Naive B cell (primary cell): Measurements from ENCODE around the gene RABIF. TPM values are rescaled to one million over a fixed set of nuclear protein-coding genes. Genes with fewer than 3 reads are reported as not detected.
"Not testable (repeated sequence)": the region's sequence is repeated elsewhere in the genome, so short reads cannot be mapped to it uniquely, and the experiment has no call there.

Experiments used
- ATAC-seq, 2 donors: fragments of 150-1000 bp; cut with Tn5 transposase; 2 replicates each; pipeline ENCODE4 v1.10.0; 2021; ENCODE audit warnings: low read depth in 2 of 2, mild to moderate bottlenecking in 2 of 2, moderate library complexity in 2 of 2
- DNase-seq: peaks from one replicate; pipeline ENCODE4 v3.0.0; 2022
- H3K27ac Mint-ChIP-seq, 6 donors: one replicate each; pipeline ENCODE4 v1.8.0; 2020 to 2022; ENCODE audit warnings: mild to moderate bottlenecking in 6 of 6, mixed read lengths in 6 of 6, moderate library complexity in 5 of 6, inconsistent platforms in 2 of 6
- H3K27me3 Mint-ChIP-seq, 3 donors: one replicate each; pipeline ENCODE4 v1.8.0; 2021 to 2022; ENCODE audit warnings: mixed read lengths in 3 of 3, mild to moderate bottlenecking in 1 of 3
- H3K36me3 Mint-ChIP-seq, 2 donors: one replicate each; pipeline ENCODE4 v1.8.0; 2020 to 2022; ENCODE audit warnings: mixed read lengths in 2 of 2, inconsistent platforms in 1 of 2, mild to moderate bottlenecking in 1 of 2
- H3K4me1 Mint-ChIP-seq, 3 donors: one replicate each; pipeline ENCODE4 v1.8.0; 2020 to 2022; ENCODE audit warnings: mixed read lengths in 3 of 3, inconsistent platforms in 1 of 3, mild to moderate bottlenecking in 1 of 3, moderate library complexity in 1 of 3
- H3K4me3 Mint-ChIP-seq, 8 donors: one replicate each; pipeline ENCODE4 v1.8.0; 2020 to 2022; ENCODE audit warnings: mild to moderate bottlenecking in 8 of 8, mixed read lengths in 8 of 8, moderate library complexity in 8 of 8, inconsistent platforms in 2 of 8
- H3K9me3 Mint-ChIP-seq, 7 donors: one replicate each; pipeline ENCODE4 v1.8.0; 2020 to 2022; ENCODE audit warnings: mixed read lengths in 7 of 7, mild to moderate bottlenecking in 5 of 7, inconsistent platforms in 2 of 7, moderate library complexity in 1 of 7
- polyA plus RNA-seq, 6 donors: library from polyadenylated mRNA; unstranded; fragments of 300-500 nt; fragmentation: Illumina TruSeq; gene quantifications; one replicate each; pipeline ENCODE4 v1.2.3, GENCODE V29; 2021; ENCODE audit warnings: low read depth in 6 of 6

The RABIF gene
- polyA plus RNA-seq, 6 donors from 2014 or later, result 13.9 to 25.0 (median 19.1) TPM

DNA sequence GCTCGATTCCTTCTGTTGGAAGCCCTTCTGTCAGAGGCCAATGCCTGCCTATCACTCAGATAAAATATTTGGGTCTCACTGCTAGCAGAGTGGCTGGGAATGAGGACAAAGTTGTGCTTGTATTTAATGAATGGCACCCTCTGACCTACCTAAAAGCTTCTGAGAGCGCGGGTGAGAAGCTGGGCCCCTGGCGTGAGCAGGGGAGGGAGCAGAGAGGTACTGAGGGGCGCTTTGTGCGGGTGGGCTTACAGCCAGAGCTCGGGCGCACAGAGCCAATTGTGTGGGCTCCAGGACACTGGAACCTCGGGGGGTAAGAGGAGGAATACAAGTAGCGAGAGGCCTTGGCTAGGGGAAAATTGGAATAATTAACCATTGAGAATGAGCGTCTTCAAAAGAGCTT lies 45.9 kb downstream of the RABIF start:
- ATAC-seq, result no peak
- Mint-ChIP-seq H3K4me3 (peak overlapping the region in 1 of 8 donors; percentile 63), H3K36me3 (no peaks in the 10 kb centered on the region), H3K4me1 (peaks cover under 1 to 5% (median 3%) of the 10 kb centered on the region in 3 donors), H3K27ac (peak overlapping the region in 2 of 6 donors; percentile 15 to 73), H3K9me3 (no peaks in the 10 kb centered on the region), H3K27me3 (peaks cover 0 to 13% (median 2%) of the 10 kb centered on the region in 3 donors)
- DNase-seq, result no peak

DNA sequence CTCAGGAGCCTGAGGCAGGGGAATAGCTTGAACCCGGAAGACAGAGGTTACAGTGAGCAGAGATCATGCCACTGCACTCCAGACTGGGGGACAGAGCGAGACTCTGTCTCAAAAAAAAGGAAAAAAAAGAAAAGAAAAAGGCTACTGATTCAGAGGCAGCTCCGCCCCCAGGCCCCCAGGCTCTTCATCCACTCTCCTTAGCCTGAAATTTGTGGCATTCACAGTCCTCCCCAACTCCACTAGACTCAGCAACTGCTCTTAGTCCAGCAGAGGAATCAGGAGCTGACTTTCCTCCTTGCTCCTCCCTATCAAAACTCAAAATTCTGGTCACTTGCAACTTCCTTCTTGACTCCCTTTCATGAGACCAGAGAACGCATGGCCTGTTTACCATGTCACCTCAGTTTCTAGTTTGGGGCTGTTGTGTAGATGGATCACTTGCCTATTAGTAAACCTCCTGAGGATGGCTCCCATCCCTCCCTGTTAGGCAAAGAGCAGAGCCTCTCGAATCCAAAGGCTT lies 51.1 kb downstream of the RABIF start:
- peaks cover 14 to 32% (median 23%) of the 10 kb centered on the region in 3 donors for H3K4me1 Mint-ChIP-seq
- no peak overlapping the region for H3K4me3 Mint-ChIP-seq
- no peak for DNase-seq
- peak overlapping the region in 1 of 6 donors; percentile 12 for H3K27ac Mint-ChIP-seq
- no peaks in the 10 kb centered on the region for H3K9me3 Mint-ChIP-seq
- H3K27me3 Mint-ChIP-seq, result peaks cover 14 to 16% (median 16%) of the 10 kb centered on the region in 3 donors
- no peaks in the 10 kb centered on the region for H3K36me3 Mint-ChIP-seq
- no peak for ATAC-seq

GRCh38 chr1:202836623-202837403 lies 52.1 kb downstream of the RABIF start:
- ATAC-seq (no peak), DNase-seq (no peak)
- H3K27me3 Mint-ChIP-seq, result peaks cover 14 to 16% (median 16%) of the 10 kb centered on the region in 3 donors
- H3K4me3 Mint-ChIP-seq, result no peak overlapping the region
- no peaks in the 10 kb centered on the region for H3K36me3 Mint-ChIP-seq
- peaks cover 14 to 32% (median 23%) of the 10 kb centered on the region in 3 donors for H3K4me1 Mint-ChIP-seq
- peak overlapping the region in 1 of 6 donors; percentile 59 for H3K27ac Mint-ChIP-seq
- no peaks in the 10 kb centered on the region for H3K9me3 Mint-ChIP-seq

DNA sequence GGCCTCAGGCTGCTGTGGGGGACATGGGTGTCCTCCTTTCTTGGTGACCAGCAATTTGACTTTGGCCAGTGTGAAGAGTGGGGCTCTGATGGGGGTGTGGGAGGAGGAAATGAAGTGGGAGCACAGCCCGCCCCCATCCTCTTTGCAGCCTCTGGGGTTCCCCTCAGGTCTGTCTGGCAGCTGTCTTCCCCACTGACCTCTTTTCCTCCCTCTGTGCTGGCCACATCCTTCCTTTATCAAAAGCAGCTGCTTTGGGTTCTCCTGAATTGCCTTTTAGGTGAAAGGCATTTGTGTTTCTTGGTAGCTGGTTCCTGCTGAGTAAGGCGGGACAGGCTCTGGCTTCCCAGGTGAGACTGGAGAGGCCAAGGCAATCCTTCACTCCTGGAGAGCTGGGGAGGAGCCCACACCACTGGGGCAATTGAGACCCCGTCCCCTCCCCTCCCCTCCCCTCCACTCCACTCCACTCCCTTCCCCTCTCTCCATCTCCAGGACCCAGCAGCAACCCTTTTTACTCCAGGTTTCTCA lies 53.3 kb downstream of the RABIF start:
- DNase-seq (no peak), ATAC-seq (peak in 1 of 2 donors; percentile 35)
- no peak overlapping the region for H3K4me3 Mint-ChIP-seq
- H3K27ac Mint-ChIP-seq, result peak overlapping the region in 1 of 6 donors; percentile 44
- peaks cover 0 to 2% (median 0%) of the 10 kb centered on the region in 7 donors for H3K9me3 Mint-ChIP-seq
- H3K27me3 Mint-ChIP-seq, result peaks cover 8 to 16% (median 14%) of the 10 kb centered on the region in 3 donors
- no peaks in the 10 kb centered on the region for H3K36me3 Mint-ChIP-seq
- H3K4me1 Mint-ChIP-seq, result peaks cover 14 to 32% (median 23%) of the 10 kb centered on the region in 3 donors

DNA sequence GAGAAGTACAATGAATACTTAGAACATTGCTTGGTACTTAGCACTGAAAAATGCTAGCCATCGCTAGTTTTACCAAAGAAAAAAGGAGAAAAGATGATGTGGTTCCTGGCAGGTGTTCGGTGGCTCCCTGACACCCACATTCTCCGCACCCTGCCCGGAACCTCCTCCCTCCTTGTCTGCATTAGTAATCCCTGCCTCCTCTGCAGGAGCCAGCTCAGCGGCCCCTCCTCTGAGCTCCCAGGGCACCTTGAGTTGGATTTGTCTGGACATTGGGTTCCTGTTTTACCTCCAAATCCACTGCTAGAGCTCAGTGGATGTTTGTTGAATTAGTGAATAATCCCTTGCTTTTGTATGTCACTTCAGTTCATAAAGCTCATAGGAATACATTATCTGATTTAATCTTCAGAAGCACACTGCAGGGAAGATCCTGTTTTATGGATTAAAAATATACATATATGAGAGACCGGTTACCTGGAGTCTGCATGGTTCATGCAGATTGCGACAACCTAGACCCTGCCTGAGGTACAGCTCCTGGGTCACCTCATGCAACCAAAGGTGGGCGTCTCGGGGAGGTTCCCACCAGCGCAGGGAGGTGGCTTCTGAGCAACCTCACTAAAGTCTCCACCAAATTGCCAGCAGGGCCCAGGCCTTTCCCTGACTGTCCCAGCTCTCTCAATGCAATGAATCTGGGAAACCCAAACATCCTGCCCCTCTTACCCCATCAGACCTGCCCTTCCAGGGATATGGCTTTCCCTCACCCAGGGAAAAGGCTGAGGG lies 54.0 kb downstream of the RABIF start:
- H3K36me3 Mint-ChIP-seq, result no peaks in the 10 kb centered on the region
- peak overlapping the region in 1 of 8 donors; percentile 20 for H3K4me3 Mint-ChIP-seq
- H3K9me3 Mint-ChIP-seq, result peaks cover 0 to 2% (median 0%) of the 10 kb centered on the region in 7 donors
- H3K4me1 Mint-ChIP-seq, result peaks cover 14 to 27% (median 23%) of the 10 kb centered on the region in 3 donors
- no peak overlapping the region for H3K27ac Mint-ChIP-seq
- ATAC-seq, result no peak
- DNase-seq, result no peak
- peaks cover 8 to 16% (median 14%) of the 10 kb centered on the region in 3 donors for H3K27me3 Mint-ChIP-seq

DNA sequence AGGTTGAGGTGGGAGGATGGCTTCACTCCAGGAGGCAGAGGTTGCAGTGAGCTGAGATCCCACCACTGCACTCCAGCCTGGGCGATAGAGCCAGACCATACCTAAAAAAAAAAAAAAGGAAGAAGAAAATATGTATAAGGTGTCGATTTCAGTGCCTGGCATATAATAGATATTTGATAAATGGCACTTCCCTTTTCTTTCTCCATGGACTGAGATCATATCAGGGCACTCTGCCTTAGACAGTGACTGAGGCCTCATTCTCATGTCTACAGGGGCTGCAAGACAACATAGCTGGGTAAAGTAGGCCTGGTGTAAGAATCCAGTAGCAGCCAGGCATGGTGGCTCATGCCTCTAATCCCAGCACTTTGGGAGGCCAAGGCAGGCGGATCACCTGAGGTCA lies 57.0 kb downstream of the RABIF start:
- H3K36me3 Mint-ChIP-seq, result no peaks in the 10 kb centered on the region
- peaks cover 10 to 22% (median 15%) of the 10 kb centered on the region in 3 donors for H3K4me1 Mint-ChIP-seq
- peaks cover 0 to 17% (median 3%) of the 10 kb centered on the region in 3 donors for H3K27me3 Mint-ChIP-seq
- ATAC-seq (no peak), DNase-seq (no peak)
- H3K27ac Mint-ChIP-seq, result peak overlapping the region in 1 of 6 donors; percentile 37
- H3K9me3 Mint-ChIP-seq, result peaks cover 0 to 2% (median 0%) of the 10 kb centered on the region in 7 donors
- H3K4me3 Mint-ChIP-seq, result no peak overlapping the region

DNA sequence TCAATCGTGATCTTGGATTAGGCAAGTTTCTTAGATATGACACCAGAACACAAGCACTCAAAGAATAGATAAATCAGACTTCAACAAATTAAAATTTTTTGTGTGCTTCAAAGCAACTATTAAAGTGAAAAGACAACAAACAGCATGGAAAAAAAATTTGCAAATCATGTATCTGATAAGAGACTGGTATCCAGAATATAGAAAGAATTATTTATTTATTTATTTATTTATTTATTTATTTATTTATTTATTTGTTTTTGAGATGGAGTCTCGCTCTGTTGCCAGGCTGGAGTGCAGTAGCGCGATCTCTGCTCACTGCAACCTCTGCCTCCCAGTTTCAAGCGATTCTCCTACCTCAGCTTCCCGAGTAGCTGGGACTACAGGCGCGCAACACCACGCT lies 59.7 kb downstream of the RABIF start:
- not testable (repeated sequence) for DNase-seq, ATAC-seq, H3K9me3 Mint-ChIP-seq, H3K4me1 Mint-ChIP-seq, H3K4me3 Mint-ChIP-seq, H3K36me3 Mint-ChIP-seq, H3K27ac Mint-ChIP-seq
- peaks cover 5 to 21% (median 17%) of the 10 kb centered on the region in 3 donors for H3K27me3 Mint-ChIP-seq

Other genes with a start within 250 kb of the RABIF start
- gene SYT2, start 178.7 kb downstream of the RABIF start, polyA plus RNA-seq, result under 1 TPM in 2 of 6 donors, not detected in 4; 0.11 to 0.12 TPM
- 10 to 100 TPM in 5 of 6 donors, 1 to 10 TPM in 1; 4.1 to 24.4 (median 17.1) TPM for gene KDM5B, start 80.7 kb downstream of the RABIF start, polyA plus RNA-seq
- gene PCAT6, start 78.2 kb downstream of the RABIF start, polyA plus RNA-seq, result under 1 TPM in 1 of 6 donors, not detected in 5; 0.83 TPM
- gene KLHL12, start 38.1 kb upstream of the RABIF start, polyA plus RNA-seq, result 10 to 100 TPM; 16.3 to 34.1 (median 25.4) TPM
- 100 to 1,000 TPM in 4 of 6 donors, 10 to 100 TPM in 2; 81.7 to 162 (median 108) TPM for gene ADIPOR1, start 69.2 kb upstream of the RABIF start, polyA plus RNA-seq
- 10 to 100 TPM; 51.2 to 74.1 (median 58.9) TPM for gene CYB5R1, start 78.1 kb upstream of the RABIF start, polyA plus RNA-seq
- gene TMEM183A, start 118.2 kb upstream of the RABIF start, polyA plus RNA-seq, result 10 to 100 TPM; 41.0 to 60.3 (median 54.9) TPM
- gene PPFIA4, start 137.3 kb upstream of the RABIF start, polyA plus RNA-seq, result not detected
- gene MYOG, start 196.9 kb upstream of the RABIF start, polyA plus RNA-seq, result not detected
- not detected for gene ADORA1, start 238.6 kb upstream of the RABIF start, polyA plus RNA-seq